HCT116 (cell line): ENCODE data around the gene YIF1B. TPM values are rescaled to one million over a fixed set of nuclear protein-coding genes. Genes with fewer than 3 reads are reported as not detected.

Experiments
- ATAC-seq: fragments of 200-7000 bp; cut with Tn5 transposase; 2 replicates; pipeline ENCODE4 v1.9.1; 2020; ENCODE audit warnings: mild to moderate bottlenecking, moderate library complexity
- BruUV-seq: library from RNA; stranded (reverse); fragments of 400-500 nt; replicated peaks from 2 replicates; lab custom pipeline; 2021; lab: Mats Ljungman, UMichigan
- CTCF ChIA-PET: fragments of 300-600 bp; sonication (Branson Sonifier 250); formaldehyde crosslinking; loops from one replicate; lab custom pipeline; 2021; ENCODE audit warnings: antibody characterized with exemption; lab: Charles Lee
- POLR2A ChIA-PET: fragments of 300-600, 350-600 bp; sonication (Branson Sonifier 250); formaldehyde crosslinking; loops from one replicate; lab custom pipeline; 2021; ENCODE audit warnings: antibody characterized with exemption; lab: Charles Lee
- RAD21 ChIA-PET, 2 experiments: fragments of 300-600 bp; sonication (Branson Sonifier 250); formaldehyde crosslinking; loops; one replicate each; lab custom pipeline; 2023; ENCODE audit warnings: low total read pairs in 2 of 2; ENCODE audit not compliant: uncharacterized antibody in 2 of 2, unreplicated experiment in 2 of 2, low non-redundant PET in 1 of 2; lab: Charles Lee
- DNase-seq: peaks from one replicate; pipeline ENCODE4 v3.0.0-alpha.2; 2010; ENCODE audit warnings: low read depth, low spot score
- H2AFZ ChIP-seq: fragments of 200-600 bp; shearing (Covaris generic), sonication (generic); 2 replicates; pipeline ENCODE4 v1.6.1; 2017; ENCODE audit warnings: low read depth, mixed run types, mixed read lengths, antibody characterized with exemption, low read length; ENCODE audit not compliant: poor library complexity, severe bottlenecking
- H3K27ac ChIP-seq: 2 replicates; pipeline ENCODE4 v1.5.1; 2012; ENCODE audit warnings: low read depth, low read length
- H3K27me3 ChIP-seq: fragments of 200-600 bp; sonication (generic); 2 replicates; pipeline ENCODE4 v1.6.1; 2016; ENCODE audit warnings: mixed run types, low read length, mixed read lengths; ENCODE audit not compliant: insufficient read depth
- H3K36me3 ChIP-seq, 2 experiments: fragments of 200-500 bp in 1 of 2; fragments of 200-600 bp in 1 of 2; sonication (Bioruptor generic) in 1 of 2; sonication (generic) in 1 of 2; 2 replicates each; pipeline versions ENCODE4 v1.5.1 to v1.6.1; 2014 to 2016; ENCODE audit warnings: low read length in 2 of 2, inconsistent platforms in 1 of 2, mixed read lengths in 1 of 2, mixed run types in 1 of 2; ENCODE audit not compliant: insufficient read depth in 2 of 2, control insufficient read depth in 1 of 2
- H3K4me1 ChIP-seq, 2 experiments: fragments of 200-600 bp in 1 of 2; sonication (generic) in 1 of 2; 2 replicates each; pipeline versions ENCODE4 v1.5.1 to v1.6.1; 2012 to 2017; ENCODE audit warnings: low read length in 2 of 2, inconsistent platforms in 1 of 2, mild to moderate bottlenecking in 1 of 2, mixed read lengths in 1 of 2, mixed run types in 1 of 2, moderate library complexity in 1 of 2; ENCODE audit not compliant: insufficient read depth in 2 of 2, control insufficient read depth in 1 of 2
- H3K4me2 ChIP-seq: fragments of 200-600 bp; sonication (generic); 2 replicates; pipeline ENCODE4 v1.6.1; 2017; ENCODE audit warnings: mixed run types, low read length, mixed read lengths
- H3K4me3 ChIP-seq, 2 experiments: fragments of 200-600 bp in 1 of 2; sonication (generic) in 1 of 2; replicated peaks in 1 of 2; 2 replicates each; pipeline ENCODE4 v1.5.1; 2011 to 2016; ENCODE audit warnings: low read length in 2 of 2, control low read depth in 1 of 2, low read depth in 1 of 2, mild to moderate bottlenecking in 1 of 2, mixed read lengths in 1 of 2, mixed run types in 1 of 2
- H3K79me2 ChIP-seq: fragments of 200-600 bp; sonication (generic); 2 replicates; pipeline ENCODE4 v1.6.1; 2017; ENCODE audit warnings: mild to moderate bottlenecking, mixed run types, low read length, moderate library complexity, mixed read lengths; ENCODE audit not compliant: insufficient read depth
- H3K9ac ChIP-seq: fragments of 200-600 bp; sonication (generic); 2 replicates; pipeline ENCODE4 v1.6.1; 2016; ENCODE audit warnings: low read length, mixed read lengths
- H3K9me2 ChIP-seq: fragments of 200-600 bp; sonication (generic), shearing (Covaris generic); 2 replicates; pipeline ENCODE4 v1.6.1; 2017; ENCODE audit warnings: mixed run types, mild to moderate bottlenecking, moderate library complexity; ENCODE audit not compliant: insufficient read depth
- H3K9me3 ChIP-seq, 2 experiments: fragments of 200-500 bp in 1 of 2; fragments of 200-600 bp in 1 of 2; sonication (Bioruptor generic) in 1 of 2; sonication (generic) in 1 of 2; 2 replicates each; pipeline ENCODE4 v1.6.1; 2014 to 2017; ENCODE audit warnings: low read length in 2 of 2, mixed read lengths in 2 of 2, inconsistent platforms in 1 of 2, low read depth in 1 of 2, mild to moderate bottlenecking in 1 of 2, mixed run types in 1 of 2, moderate library complexity in 1 of 2; ENCODE audit not compliant: control insufficient read depth in 1 of 2, insufficient read depth in 1 of 2
- H4K20me1 ChIP-seq: fragments of 200-600 bp; sonication (generic), shearing (Covaris generic); 2 replicates; pipeline ENCODE4 v1.6.1; 2017; ENCODE audit warnings: mixed run types, mild to moderate bottlenecking, moderate library complexity; ENCODE audit not compliant: insufficient read depth
- ATF3 ChIP-seq: IDR thresholded peaks from 2 replicates; pipeline ENCODE4 v1.6.1; 2012
- CBX3 ChIP-seq: IDR thresholded peaks from 2 replicates; pipeline ENCODE4 v1.6.1; 2012; ENCODE audit warnings: low read depth
- EGR1 ChIP-seq: IDR thresholded peaks from 2 replicates; pipeline ENCODE4 v1.6.1; 2012; ENCODE audit warnings: low read depth
- FOSL1 ChIP-seq: IDR thresholded peaks from 2 replicates; pipeline ENCODE4 v1.6.1; 2012; ENCODE audit warnings: low read depth
- JUND ChIP-seq: IDR thresholded peaks from 2 replicates; pipeline ENCODE4 v1.6.1; 2012
- RAD21 ChIP-seq: IDR thresholded peaks from 2 replicates; pipeline ENCODE4 v1.6.1; 2012; ENCODE audit warnings: low read depth, mild to moderate bottlenecking
- SIN3A ChIP-seq: IDR thresholded peaks from 2 replicates; pipeline ENCODE4 v1.6.1; 2012; ENCODE audit warnings: low read depth
- SP1 ChIP-seq: IDR thresholded peaks from 2 replicates; pipeline ENCODE4 v1.6.1; 2012; ENCODE audit warnings: low read depth
- SRF ChIP-seq: IDR thresholded peaks from 2 replicates; pipeline ENCODE4 v1.6.1; 2012; ENCODE audit warnings: low read depth
- YY1 ChIP-seq: IDR thresholded peaks from 2 replicates; pipeline ENCODE4 v1.6.1; 2011; ENCODE audit warnings: low read length, low read depth, moderate library complexity, mild to moderate bottlenecking; ENCODE audit not compliant: insufficient replicate concordance; ENCODE audit errors: extremely low read depth
- ZBTB33 ChIP-seq: IDR thresholded peaks from 2 replicates; pipeline ENCODE4 v1.6.1; 2011; ENCODE audit warnings: mild to moderate bottlenecking, low read length, moderate library complexity; ENCODE audit not compliant: insufficient replicate concordance; ENCODE audit errors: extremely low read depth
- ZFX ChIP-seq: fragments of 450-650 bp; IDR thresholded peaks from 2 replicates; pipeline ENCODE4 v1.6.1; 2017
- intact Hi-C: fragments of 100-400 bp; cut with micrococcal nuclease; formaldehyde crosslinking; loops from 2 replicates; pipeline ENCODE4 v1.10.0; 2022
- total RNA-seq: library from RNA; stranded (reverse); gene quantifications from one replicate; pipeline ENCODE4 v1.2.1, GENCODE V29; 2021; ENCODE audit not compliant: unreplicated experiment
- TF ChIP-seq, protein P1 (sequence below): IDR thresholded peaks from 2 replicates; pipeline ENCODE4 v1.6.1; 2012

YIF1B gene
- total RNA-seq, 1 experiment from 2014 or later: 67.5 TPM

DNA sequence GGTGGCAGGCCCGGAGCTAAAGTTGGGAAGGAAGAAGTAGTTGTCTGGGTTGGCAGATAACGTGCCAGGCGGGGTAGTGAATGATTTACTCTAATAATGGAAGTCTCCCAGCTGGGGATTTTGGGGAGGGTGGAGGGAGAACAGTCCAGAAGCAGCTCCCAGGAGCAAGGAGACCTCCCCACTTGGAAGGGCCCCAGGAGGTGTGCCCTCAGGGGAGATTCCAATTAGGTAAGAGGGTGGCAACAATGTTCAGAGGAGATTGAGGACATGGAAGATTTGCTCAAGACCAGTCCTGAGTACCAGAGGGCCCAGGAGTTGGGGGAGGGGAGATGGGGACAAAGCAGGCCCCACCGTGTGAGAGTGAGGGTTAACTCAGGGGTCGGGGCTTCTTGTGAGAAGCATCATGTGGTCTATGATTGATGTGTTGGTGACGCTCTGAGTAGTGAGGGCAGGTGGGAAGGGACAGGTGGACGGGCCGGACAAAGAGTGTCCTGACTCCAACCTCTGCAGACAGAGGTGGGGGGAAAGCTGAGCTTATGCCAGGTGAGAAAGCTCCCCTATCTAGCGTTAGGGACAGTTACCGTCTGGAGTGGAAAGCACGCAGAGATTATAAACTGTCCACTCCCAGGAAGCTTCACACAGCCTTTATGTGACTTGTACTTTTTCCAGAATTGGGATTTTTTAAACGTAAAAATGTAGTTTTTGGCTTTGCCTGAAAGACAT is 47.8 kb downstream of the YIF1B start:
- Histone ChIP-seq H3K36me3 (no peaks in the 10 kb centered on the region; a peak in 1 of 4 replicates), H2AFZ (no peak overlapping the region), H3K9me2 (no peaks in the 10 kb centered on the region), H3K9ac (peak overlapping the region; percentile 88), H3K27me3 (no peaks in the 10 kb centered on the region), H3K9me3 (no peaks in the 10 kb centered on the region), H3K4me1 (peaks cover 56 to 79% of the 10 kb centered on the region in 2 experiments), H3K79me2 (peaks cover 85% of the 10 kb centered on the region), H3K27ac (peak overlapping the region; percentile 99), H4K20me1 (no peaks in the 10 kb centered on the region; the same call in 1 of the 2 replicates), H3K4me3 (peak overlapping the region in 1 of 2 experiments; percentile 81; a peak in 2 of 4 replicates), H3K4me2 (peak overlapping the region; percentile 90)
- no TSS peak for BruUV-seq
- TF ChIP-seq CBX3: no peak
- no peak for TF ChIP-seq SP1
- TF ChIP-seq JUND: no peak
- no peak for TF ChIP-seq SIN3A
- TF ChIP-seq RAD21: no peak
- TF ChIP-seq SRF: no peak
- TF ChIP-seq EGR1: no peak
- TF ChIP-seq ZFX: no peak
- TF ChIP-seq FOSL1: no peak
- no peak for TF ChIP-seq YY1
- TF ChIP-seq ATF3: no peak
- TF ChIP-seq, protein P1, sequence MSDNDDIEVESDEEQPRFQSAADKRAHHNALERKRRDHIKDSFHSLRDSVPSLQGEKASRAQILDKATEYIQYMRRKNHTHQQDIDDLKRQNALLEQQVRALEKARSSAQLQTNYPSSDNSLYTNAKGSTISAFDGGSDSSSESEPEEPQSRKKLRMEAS: no peak
- TF ChIP-seq ZBTB33: no peak
- ATAC-seq (no peak), DNase-seq (no peak)
- ChIA-PET RAD21 (no interaction called here), CTCF (interaction anchor here (0.9 to 1.7 kb wide), 2 partner anchors 24 to 37 kb away, joined by 3 to 7 read pairs; no protein-coding TSS in a partner anchor), POLR2A (interaction anchor here (3.1 kb wide), 1 partner anchor 36 kb away, joined by 19 read pairs; the partner anchor contains the start of gene C19orf33)
- intact Hi-C loops: no loop called here
